ENCODE measurements around the gene CCDC12.

CCDC12 gene

GRCh38 chr3:46901061-46901460, 75.5 kb downstream of the CCDC12 start:
- DNase-seq (ENCODE audit: low spot score): no peak
- in situ Hi-C loops (cut with MboI; ENCODE audit: low sequenced_read_pairs, unreplicated experiment): loop anchor here (25.0 kb wide), 1 partner anchor 461 kb away; no protein-coding TSS in a partner anchor
- TF ChIP-seq CTCF (IDR thresholded peaks at IDR 0.05; ENCODE audit: borderline replicate concordance, control extremely low read depth, extremely low read depth, insufficient read depth, missing control alignments): no peak

- in situ Hi-C loops (cut with MboI; ENCODE audit: low sequenced_read_pairs, unreplicated experiment): loop anchor here (25.0 kb wide), 1 partner anchor 462 kb away; no protein-coding TSS in a partner anchor
- no peak for TF ChIP-seq CTCF (IDR thresholded peaks at IDR 0.05; ENCODE audit: borderline replicate concordance, control extremely low read depth, extremely low read depth, insufficient read depth, missing control alignments)
Measured at GRCh38 chr3:46900356-46900755, 76.2 kb downstream of the CCDC12 start.

GRCh38 chr3:46900007-46900292, 76.6 kb downstream of the CCDC12 start:
- no peak for DNase-seq (ENCODE audit: low spot score)
- TF ChIP-seq CTCF (IDR thresholded peaks at IDR 0.05; ENCODE audit: borderline replicate concordance, control extremely low read depth, extremely low read depth, insufficient read depth, missing control alignments): no peak
- in situ Hi-C loops (cut with MboI; ENCODE audit: low sequenced_read_pairs, unreplicated experiment): loop anchor here (25.0 kb wide), 1 partner anchor 462 kb away; no protein-coding TSS in a partner anchor

More at GRCh38 chr3:46900356-46900755, 76.2 kb downstream of the CCDC12 start:
- no peak for DNase-seq (ENCODE audit: low spot score)

GRCh38 chr3:46899151-46900006, 77.2 kb downstream of the CCDC12 start:
- TF ChIP-seq CTCF (IDR thresholded peaks at IDR 0.05; ENCODE audit: borderline replicate concordance, control extremely low read depth, extremely low read depth, insufficient read depth, missing control alignments): no peak
- no peak for DNase-seq (ENCODE audit: low spot score)
- in situ Hi-C loops (cut with MboI; ENCODE audit: low sequenced_read_pairs, unreplicated experiment): loop anchor here (25.0 kb wide), 2 partner anchors 187 to 463 kb away; partner anchors contain the start of genes PRSS50 and TMIE

GRCh38 chr3:46898321-46899150, 78.0 kb downstream of the CCDC12 start:
- no peak for DNase-seq (ENCODE audit: low spot score)
- in situ Hi-C loops (cut with MboI; ENCODE audit: low sequenced_read_pairs, unreplicated experiment): loop anchor here (25.0 kb wide), 1 partner anchor 186 kb away; the partner anchor contains the start of genes PRSS50 and TMIE
- TF ChIP-seq CTCF (IDR thresholded peaks at IDR 0.05; ENCODE audit: borderline replicate concordance, control extremely low read depth, extremely low read depth, insufficient read depth, missing control alignments): no peak

GRCh38 chr3:46897829-46898320, 78.7 kb downstream of the CCDC12 start:
- no peak for DNase-seq (ENCODE audit: low spot score)
- in situ Hi-C loops (cut with MboI; ENCODE audit: low sequenced_read_pairs, unreplicated experiment): loop anchor here (25.0 kb wide), 1 partner anchor 186 kb away; the partner anchor contains the start of genes PRSS50 and TMIE
- TF ChIP-seq CTCF (IDR thresholded peaks at IDR 0.05; ENCODE audit: borderline replicate concordance, control extremely low read depth, extremely low read depth, insufficient read depth, missing control alignments): no peak

All from GM13976 (cell line).